HEK293 (cell line): ENCODE results near the gene USP35.

Experiments
- CTCF ChIA-PET: fragments of 350-600 bp; formaldehyde crosslinking; extraction: SDS; loops from one replicate; lab custom pipeline; 2021; ENCODE audit warnings: antibody characterized with exemption; lab: Yijun Ruan, JAX
- POLR2A ChIA-PET: fragments of 300-600 bp; formaldehyde crosslinking; extraction: SDS; loops from one replicate; lab custom pipeline; 2020; ENCODE audit warnings: antibody characterized with exemption, inconsistent platforms; lab: Yijun Ruan, JAX
- H3K27ac ChIP-seq: fragments of 200-500 bp; sonication (Bioruptor generic); 2 replicates; pipeline ENCODE4 v1.5.1; 2014; ENCODE audit warnings: low read depth, low read length, control low read depth, inconsistent platforms; ENCODE audit errors: extremely low read depth
- H3K36me3 ChIP-seq, 2 experiments: fragments of 200-500 bp in 1 of 2; sonication (Bioruptor generic) in 1 of 2; 1 replicate in 1 of 2; 2 replicates in 1 of 2; pipeline ENCODE4 v1.5.1; 2014 to 2017; ENCODE audit warnings: inconsistent platforms in 2 of 2, low read length in 2 of 2; ENCODE audit not compliant: control insufficient read depth in 2 of 2, insufficient read depth in 1 of 2
- H3K4me1 ChIP-seq: fragments of 200-500 bp; sonication (Bioruptor generic); 2 replicates; pipeline ENCODE4 v1.5.1; 2014; ENCODE audit warnings: mild to moderate bottlenecking, low read length, inconsistent platforms; ENCODE audit not compliant: control insufficient read depth, insufficient read depth
- H3K4me3 ChIP-seq: 2 replicates; pipeline ENCODE4 v1.5.1; 2011; ENCODE audit warnings: low read depth, mild to moderate bottlenecking, control low read depth, low read length, moderate library complexity
- H3K9me3 ChIP-seq: fragments of 200-500 bp; sonication (Bioruptor generic); 2 replicates; pipeline ENCODE4 v1.5.1; 2014; ENCODE audit warnings: low read depth, low read length, inconsistent platforms; ENCODE audit not compliant: control insufficient read depth, insufficient read depth
- CTCF ChIP-seq: fragments of 450-650 bp; formaldehyde crosslinking; IDR thresholded peaks from 2 replicates; pipeline ENCODE4 v1.5.1; 2016; ENCODE audit warnings: missing biosample characterization, missing genetic modification characterization
- MEIS1 ChIP-seq: sonication (generic); formaldehyde crosslinking; IDR thresholded peaks from 2 replicates; pipeline ENCODE4 v1.8.1; 2022; ENCODE audit warnings: missing genetic modification reagents, mild to moderate bottlenecking, borderline replicate concordance
- MYNN ChIP-seq: fragments of 450-650 bp; formaldehyde crosslinking; IDR thresholded peaks from 2 replicates; pipeline ENCODE4 v1.5.1; 2016; ENCODE audit warnings: missing biosample characterization, missing genetic modification characterization, borderline replicate concordance
- SETDB1 ChIP-seq: IDR thresholded peaks from one replicate; pipeline ENCODE4 v1.6.1; 2017; ENCODE audit warnings: mild to moderate bottlenecking, low read length, moderate library complexity, mixed read lengths; ENCODE audit not compliant: insufficient read length
- ZBTB21 ChIP-seq: fragments of 450-650 bp; formaldehyde crosslinking; IDR thresholded peaks from 2 replicates; pipeline ENCODE4 v1.5.1; 2017; ENCODE audit warnings: missing biosample characterization, missing genetic modification characterization
- ZEB2 ChIP-seq: fragments of 450-650 bp; formaldehyde crosslinking; IDR thresholded peaks from 2 replicates; pipeline ENCODE4 v1.5.1; 2016; ENCODE audit warnings: missing biosample characterization, missing genetic modification characterization
- ZNF114 ChIP-seq: fragments of 450-650 bp; formaldehyde crosslinking; IDR thresholded peaks from 2 replicates; pipeline ENCODE4 v1.5.0; 2017; ENCODE audit warnings: missing biosample characterization, missing genetic modification characterization
- ZNF138 ChIP-seq: fragments of 450-650 bp; formaldehyde crosslinking; IDR thresholded peaks from 2 replicates; pipeline ENCODE4 v1.5.1; 2016; ENCODE audit warnings: missing biosample characterization, missing genetic modification characterization, borderline replicate concordance
- ZNF175 ChIP-seq: fragments of 450-650 bp; formaldehyde crosslinking; IDR thresholded peaks from 2 replicates; pipeline ENCODE4 v1.5.1; 2016; ENCODE audit warnings: missing biosample characterization, missing genetic modification characterization
- ZNF211 ChIP-seq: fragments of 450-650 bp; formaldehyde crosslinking; IDR thresholded peaks from 2 replicates; pipeline ENCODE4 v1.5.1; 2016; ENCODE audit warnings: low read depth, missing biosample characterization, missing genetic modification characterization
- ZNF221 ChIP-seq: fragments of 450-650 bp; formaldehyde crosslinking; IDR thresholded peaks from 2 replicates; pipeline ENCODE4 v1.5.1; 2017; ENCODE audit warnings: missing biosample characterization, missing genetic modification characterization, borderline replicate concordance
- ZNF416 ChIP-seq: fragments of 450-650 bp; formaldehyde crosslinking; IDR thresholded peaks from 2 replicates; pipeline ENCODE4 v1.5.1; 2016; ENCODE audit warnings: missing biosample characterization, missing genetic modification characterization
- ZNF585B ChIP-seq: fragments of 450-650 bp; formaldehyde crosslinking; IDR thresholded peaks from 2 replicates; pipeline ENCODE4 v1.5.1; 2016; ENCODE audit warnings: missing biosample characterization, missing genetic modification characterization
- ZNF610 ChIP-seq: fragments of 450-650 bp; formaldehyde crosslinking; IDR thresholded peaks from 2 replicates; pipeline ENCODE4 v1.5.1; 2016; ENCODE audit warnings: missing biosample characterization, missing genetic modification characterization, borderline replicate concordance
- ZNF639 ChIP-seq: fragments of 450-650 bp; formaldehyde crosslinking; IDR thresholded peaks from 2 replicates; pipeline ENCODE4 v1.5.1; 2016; ENCODE audit warnings: missing biosample characterization, missing genetic modification characterization
- ZSCAN30 ChIP-seq: fragments of 450-650 bp; IDR thresholded peaks from 2 replicates; pipeline ENCODE4 v1.5.1; 2018; ENCODE audit warnings: missing biosample characterization, mild to moderate bottlenecking, missing genetic modification characterization, moderate library complexity
- TF ChIP-seq, protein P1 (sequence below): sonication (generic); formaldehyde crosslinking; IDR thresholded peaks from 2 replicates; pipeline ENCODE4 v1.8.1; 2022; ENCODE audit warnings: mild to moderate bottlenecking, moderate library complexity, missing genetic modification reagents
- TF ChIP-seq, protein P2 (sequence below): fragments of 450-650 bp; formaldehyde crosslinking; IDR thresholded peaks from 2 replicates; pipeline ENCODE4; 2016; ENCODE audit warnings: missing biosample characterization, missing genetic modification characterization
- TF ChIP-seq, protein P3 (sequence below): fragments of 450-650 bp; formaldehyde crosslinking; IDR thresholded peaks from 2 replicates; pipeline ENCODE4 v1.5.1; 2016; ENCODE audit warnings: missing biosample characterization, missing genetic modification characterization
- TF ChIP-seq, protein P4 (sequence below): fragments of 450-650 bp; formaldehyde crosslinking; IDR thresholded peaks from 2 replicates; pipeline ENCODE4 v1.5.0; 2017; ENCODE audit warnings: missing biosample characterization, missing genetic modification characterization, borderline replicate concordance

Gene USP35

DNA sequence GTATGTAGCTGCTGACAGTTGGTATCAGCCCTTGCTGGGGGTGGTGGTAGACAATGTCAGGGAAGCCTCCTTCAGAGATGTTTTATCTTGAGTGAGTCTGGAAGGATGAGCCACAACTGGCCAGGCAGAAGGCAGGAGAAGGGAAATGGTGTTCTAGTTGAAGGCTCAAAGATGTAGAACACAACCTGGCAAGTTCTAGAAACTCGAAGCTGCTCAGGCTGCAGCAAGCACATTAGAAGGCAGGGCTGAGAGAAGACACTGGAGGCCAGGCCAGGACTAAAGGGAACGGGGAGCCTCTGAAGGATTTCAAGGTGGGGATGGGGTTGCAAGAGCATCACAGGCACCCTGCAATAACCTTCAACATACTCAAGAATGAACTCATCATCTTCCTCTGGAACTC lies 40.4 kb downstream of the USP35 start (continued):
- TF ChIP-seq ZNF211 (tag by site-specific recombination), result no peak
- TF ChIP-seq ZNF585B (tag by site-specific recombination), result no peak
- TF ChIP-seq, protein P1, sequence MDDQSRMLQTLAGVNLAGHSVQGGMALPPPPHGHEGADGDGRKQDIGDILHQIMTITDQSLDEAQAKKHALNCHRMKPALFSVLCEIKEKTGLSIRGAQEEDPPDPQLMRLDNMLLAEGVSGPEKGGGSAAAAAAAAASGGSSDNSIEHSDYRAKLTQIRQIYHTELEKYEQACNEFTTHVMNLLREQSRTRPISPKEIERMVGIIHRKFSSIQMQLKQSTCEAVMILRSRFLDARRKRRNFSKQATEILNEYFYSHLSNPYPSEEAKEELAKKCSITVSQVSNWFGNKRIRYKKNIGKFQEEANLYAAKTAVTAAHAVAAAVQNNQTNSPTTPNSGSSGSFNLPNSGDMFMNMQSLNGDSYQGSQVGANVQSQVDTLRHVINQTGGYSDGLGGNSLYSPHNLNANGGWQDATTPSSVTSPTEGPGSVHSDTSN (CRISPR knock-in tag), result no peak
- TF ChIP-seq ZBTB21 (tag by site-specific recombination), result no peak

GRCh38 chr11:78230161-78230877 lies 41.6 kb downstream of the USP35 start:
- ChIA-PET CTCF (interaction anchor here (0.6 to 3.5 kb wide), 4 partner anchors 19 to 334 kb away, joined by 4 to 49 read pairs (median 4); no protein-coding TSS in a partner anchor), POLR2A (interaction anchor here (0.6 kb wide), 1 partner anchor 187 kb away, joined by 8 read pairs; no protein-coding TSS in a partner anchor)
- no peak for TF ChIP-seq ZBTB21 (tag by site-specific recombination)
- no peak for TF ChIP-seq ZNF416 (tag by site-specific recombination)
- TF ChIP-seq, protein P2, sequence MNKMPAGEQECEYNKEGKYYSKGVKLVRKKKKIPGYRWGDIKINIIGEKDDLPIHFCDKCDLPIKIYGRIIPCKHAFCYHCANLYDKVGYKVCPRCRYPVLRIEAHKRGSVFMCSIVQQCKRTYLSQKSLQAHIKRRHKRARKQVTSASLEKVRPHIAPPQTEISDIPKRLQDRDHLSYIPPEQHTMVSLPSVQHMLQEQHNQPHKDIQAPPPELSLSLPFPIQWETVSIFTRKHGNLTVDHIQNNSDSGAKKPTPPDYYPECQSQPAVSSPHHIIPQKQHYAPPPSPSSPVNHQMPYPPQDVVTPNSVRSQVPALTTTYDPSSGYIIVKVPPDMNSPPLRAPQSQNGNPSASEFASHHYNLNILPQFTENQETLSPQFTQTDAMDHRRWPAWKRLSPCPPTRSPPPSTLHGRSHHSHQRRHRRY (tag by site-specific recombination), result no peak
- TF ChIP-seq ZNF175 (tag by site-specific recombination), result no peak
- TF ChIP-seq ZNF114 (tag by site-specific recombination), result no peak
- no peak for TF ChIP-seq ZEB2 (tag by site-specific recombination)
- no peak for TF ChIP-seq ZNF639 (tag by site-specific recombination)
- Histone ChIP-seq H3K36me3 (peaks cover 0 to 1% of the 10 kb centered on the region in 2 experiments; a peak in 1 of 3 replicates), H3K27ac (no peak overlapping the region), H3K4me3 (no peak overlapping the region), H3K4me1 (no peaks in the 10 kb centered on the region), H3K9me3 (no peaks in the 10 kb centered on the region)

- Histone ChIP-seq H3K4me3 (no peak overlapping the region), H3K4me1 (no peaks in the 10 kb centered on the region), H3K36me3 (no peaks in the 10 kb centered on the region), H3K9me3 (no peaks in the 10 kb centered on the region), H3K27ac (no peak overlapping the region)
- ChIA-PET CTCF (interaction anchor here (0.7 to 1.1 kb wide), 2 partner anchors 332 to 333 kb away, joined by 3 to 4 read pairs; no protein-coding TSS in a partner anchor), POLR2A (no interaction called here)
- TF ChIP-seq MYNN (tag by site-specific recombination), result no peak
- TF ChIP-seq, protein P3, sequence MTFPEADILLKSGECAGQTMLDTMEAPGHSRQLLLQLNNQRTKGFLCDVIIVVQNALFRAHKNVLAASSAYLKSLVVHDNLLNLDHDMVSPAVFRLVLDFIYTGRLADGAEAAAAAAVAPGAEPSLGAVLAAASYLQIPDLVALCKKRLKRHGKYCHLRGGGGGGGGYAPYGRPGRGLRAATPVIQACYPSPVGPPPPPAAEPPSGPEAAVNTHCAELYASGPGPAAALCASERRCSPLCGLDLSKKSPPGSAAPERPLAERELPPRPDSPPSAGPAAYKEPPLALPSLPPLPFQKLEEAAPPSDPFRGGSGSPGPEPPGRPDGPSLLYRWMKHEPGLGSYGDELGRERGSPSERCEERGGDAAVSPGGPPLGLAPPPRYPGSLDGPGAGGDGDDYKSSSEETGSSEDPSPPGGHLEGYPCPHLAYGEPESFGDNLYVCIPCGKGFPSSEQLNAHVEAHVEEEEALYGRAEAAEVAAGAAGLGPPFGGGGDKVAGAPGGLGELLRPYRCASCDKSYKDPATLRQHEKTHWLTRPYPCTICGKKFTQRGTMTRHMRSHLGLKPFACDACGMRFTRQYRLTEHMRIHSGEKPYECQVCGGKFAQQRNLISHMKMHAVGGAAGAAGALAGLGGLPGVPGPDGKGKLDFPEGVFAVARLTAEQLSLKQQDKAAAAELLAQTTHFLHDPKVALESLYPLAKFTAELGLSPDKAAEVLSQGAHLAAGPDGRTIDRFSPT, result no peak
- no peak for TF ChIP-seq MEIS1 (CRISPR knock-in tag)
- TF ChIP-seq ZNF610 (tag by site-specific recombination), result no peak
- no peak for TF ChIP-seq ZNF138 (tag by site-specific recombination)
- no peak for TF ChIP-seq ZSCAN30 (tag by site-specific recombination)
- no peak for TF ChIP-seq SETDB1
- TF ChIP-seq CTCF, result no peak
- TF ChIP-seq ZNF221 (tag by site-specific recombination), result no peak
- TF ChIP-seq, protein P4, sequence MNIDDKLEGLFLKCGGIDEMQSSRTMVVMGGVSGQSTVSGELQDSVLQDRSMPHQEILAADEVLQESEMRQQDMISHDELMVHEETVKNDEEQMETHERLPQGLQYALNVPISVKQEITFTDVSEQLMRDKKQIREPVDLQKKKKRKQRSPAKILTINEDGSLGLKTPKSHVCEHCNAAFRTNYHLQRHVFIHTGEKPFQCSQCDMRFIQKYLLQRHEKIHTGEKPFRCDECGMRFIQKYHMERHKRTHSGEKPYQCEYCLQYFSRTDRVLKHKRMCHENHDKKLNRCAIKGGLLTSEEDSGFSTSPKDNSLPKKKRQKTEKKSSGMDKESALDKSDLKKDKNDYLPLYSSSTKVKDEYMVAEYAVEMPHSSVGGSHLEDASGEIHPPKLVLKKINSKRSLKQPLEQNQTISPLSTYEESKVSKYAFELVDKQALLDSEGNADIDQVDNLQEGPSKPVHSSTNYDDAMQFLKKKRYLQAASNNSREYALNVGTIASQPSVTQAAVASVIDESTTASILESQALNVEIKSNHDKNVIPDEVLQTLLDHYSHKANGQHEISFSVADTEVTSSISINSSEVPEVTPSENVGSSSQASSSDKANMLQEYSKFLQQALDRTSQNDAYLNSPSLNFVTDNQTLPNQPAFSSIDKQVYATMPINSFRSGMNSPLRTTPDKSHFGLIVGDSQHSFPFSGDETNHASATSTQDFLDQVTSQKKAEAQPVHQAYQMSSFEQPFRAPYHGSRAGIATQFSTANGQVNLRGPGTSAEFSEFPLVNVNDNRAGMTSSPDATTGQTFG (tag by site-specific recombination), result no peak
Measured at GRCh38 chr11:78231962-78232501, 43.3 kb downstream of the USP35 start.
